H9 (cell line): Measurements from ENCODE around the gene TIAM2. TPM values are rescaled to one million over a fixed set of nuclear protein-coding genes. Genes with fewer than 3 reads are reported as not detected.

Source experiments
- DNase-seq: peaks from one replicate; pipeline ENCODE4 v3.0.0-alpha.2; 2017
- H2AFZ ChIP-seq: one replicate; pipeline ENCODE4 v1.6.1; 2013; ENCODE audit warnings: mild to moderate bottlenecking, low read length, control low read depth, moderate library complexity
- H2AK5ac ChIP-seq: 2 replicates; pipeline ENCODE4 v1.6.1; 2013; ENCODE audit warnings: low read length, control low read depth, mixed read lengths; ENCODE audit not compliant: insufficient read length
- H2BK120ac ChIP-seq: one replicate; pipeline ENCODE4 v1.6.1; 2013; ENCODE audit warnings: low read depth, mild to moderate bottlenecking, low read length, control low read depth, inconsistent platforms; ENCODE audit not compliant: poor library complexity, severe bottlenecking
- H2BK12ac ChIP-seq: 2 replicates; pipeline ENCODE4 v1.6.1; 2013; ENCODE audit warnings: low read length, control low read depth, mixed read lengths, low read depth; ENCODE audit not compliant: insufficient read length
- H2BK15ac ChIP-seq: 2 replicates; pipeline ENCODE4 v1.6.1; 2013; ENCODE audit warnings: low read depth, low read length, control low read depth
- H2BK20ac ChIP-seq: one replicate; pipeline ENCODE4 v1.6.1; 2013; ENCODE audit warnings: low read depth, mild to moderate bottlenecking, low read length, control low read depth, inconsistent platforms; ENCODE audit not compliant: poor library complexity, severe bottlenecking
- H2BK5ac ChIP-seq: 2 replicates; pipeline ENCODE4 v1.6.1; 2013; ENCODE audit warnings: low read length, control low read depth, mixed read lengths; ENCODE audit not compliant: insufficient read length
- H3K14ac ChIP-seq: 2 replicates; pipeline ENCODE4 v1.6.1; 2013; ENCODE audit warnings: low read length, control low read depth; ENCODE audit not compliant: insufficient read depth
- H3K18ac ChIP-seq: 2 replicates; pipeline ENCODE4 v1.6.1; 2013; ENCODE audit warnings: low read depth, mild to moderate bottlenecking, mixed read lengths, low read length, control low read depth; ENCODE audit not compliant: insufficient read length
- H3K23ac ChIP-seq: 2 replicates; pipeline ENCODE4 v1.6.1; 2013; ENCODE audit warnings: low read length, control low read depth, mixed read lengths, low read depth; ENCODE audit not compliant: insufficient read length
- H3K23me2 ChIP-seq: 2 replicates; pipeline ENCODE4 v1.6.1; 2013; ENCODE audit warnings: low read depth, mild to moderate bottlenecking, mixed read lengths, low read length, control low read depth; ENCODE audit not compliant: insufficient read length, poor library complexity, severe bottlenecking
- H3K27ac ChIP-seq: 2 replicates; pipeline ENCODE4 v1.5.1; 2013; ENCODE audit warnings: low read length, control low read depth, mixed read lengths, low read depth; ENCODE audit not compliant: insufficient read length
- H3K27me3 ChIP-seq: 2 replicates; pipeline ENCODE4 v1.6.1; 2013; ENCODE audit warnings: low read length, control low read depth, inconsistent platforms; ENCODE audit not compliant: insufficient read depth
- H3K4ac ChIP-seq: 2 replicates; pipeline ENCODE4 v1.6.1; 2013; ENCODE audit warnings: low read depth, mild to moderate bottlenecking, control low read depth, inconsistent platforms, low read length, moderate library complexity
- H3K4me1 ChIP-seq: 2 replicates; pipeline ENCODE4 v1.6.1; 2013; ENCODE audit warnings: low read length, control low read depth, inconsistent platforms; ENCODE audit not compliant: insufficient read depth
- H3K4me2 ChIP-seq: 2 replicates; pipeline ENCODE4 v1.6.1; 2013; ENCODE audit warnings: low read length, control low read depth, mixed read lengths; ENCODE audit not compliant: insufficient read length, insufficient read depth
- H3K56ac ChIP-seq: 2 replicates; pipeline ENCODE4 v1.6.1; 2013; ENCODE audit warnings: low read depth, mild to moderate bottlenecking, mixed read lengths, low read length, control low read depth; ENCODE audit not compliant: insufficient read length
- H3K79me1 ChIP-seq: 2 replicates; pipeline ENCODE4 v1.6.1; 2013; ENCODE audit warnings: low read depth, mild to moderate bottlenecking, moderate library complexity, low read length, control low read depth, inconsistent platforms; ENCODE audit not compliant: insufficient read depth, poor library complexity, severe bottlenecking
- H3K79me2 ChIP-seq: 2 replicates; pipeline ENCODE4 v1.6.1; 2013; ENCODE audit warnings: low read length, control low read depth, inconsistent platforms; ENCODE audit not compliant: insufficient read depth
- H3K9ac ChIP-seq: 2 replicates; pipeline ENCODE4 v1.6.1; 2013; ENCODE audit warnings: low read length, control low read depth, mixed read lengths; ENCODE audit not compliant: insufficient read length; ENCODE audit errors: extremely low read depth
- H3K9me3 ChIP-seq: one replicate; pipeline ENCODE4 v1.6.1; 2013; ENCODE audit warnings: low read depth, low read length, inconsistent platforms; ENCODE audit not compliant: control insufficient read depth
- H3T11ph ChIP-seq: one replicate; pipeline ENCODE4 v1.6.1; 2013; ENCODE audit warnings: mild to moderate bottlenecking, low read length, control low read depth, inconsistent platforms
- H4K20me1 ChIP-seq: one replicate; pipeline ENCODE4 v1.6.1; 2013; ENCODE audit not compliant: control insufficient read depth, insufficient read length, insufficient read depth
- H4K5ac ChIP-seq: 2 replicates; pipeline ENCODE4 v1.6.1; 2013; ENCODE audit warnings: low read depth, mild to moderate bottlenecking, mixed read lengths, low read length, control low read depth; ENCODE audit not compliant: insufficient read length
- H4K8ac ChIP-seq: replicated peaks from 2 replicates; pipeline ENCODE4 v1.6.1; 2013; ENCODE audit warnings: low read length, control low read depth, mixed read lengths, low read depth; ENCODE audit not compliant: insufficient read length
- H4K91ac ChIP-seq: 2 replicates; pipeline ENCODE4 v1.6.1; 2013; ENCODE audit warnings: low read depth, mild to moderate bottlenecking, moderate library complexity, mixed read lengths, low read length, control low read depth; ENCODE audit not compliant: insufficient read length
- H3K27ac Mint-ChIP-seq, 3 experiments: 2 replicates in 2 of 3; 3 replicates in 1 of 3; pipeline ENCODE4 v1.8.0; 2020 to 2021; ENCODE audit warnings: mixed read lengths in 3 of 3, mild to moderate bottlenecking in 1 of 3, moderate library complexity in 1 of 3
- H3K27me3 Mint-ChIP-seq: 2 replicates; pipeline ENCODE4 v1.8.0; 2021; ENCODE audit warnings: low read depth, mild to moderate bottlenecking, moderate library complexity, mixed read lengths
- H3K36me3 Mint-ChIP-seq, 3 experiments: 2 replicates in 2 of 3; 3 replicates in 1 of 3; pipeline ENCODE4 v1.8.0; 2020 to 2021; ENCODE audit warnings: low read depth in 3 of 3, mixed read lengths in 3 of 3; ENCODE audit not compliant: insufficient read depth in 1 of 3
- H3K4me1 Mint-ChIP-seq, 2 experiments: 2 replicates each; pipeline ENCODE4 v1.8.0; 2020; ENCODE audit warnings: mixed read lengths in 2 of 2
- H3K4me3 Mint-ChIP-seq, 2 experiments: 2 replicates in 1 of 2; 3 replicates in 1 of 2; pipeline ENCODE4 v1.8.0; 2020 to 2021; ENCODE audit warnings: mild to moderate bottlenecking in 2 of 2, mixed read lengths in 2 of 2, moderate library complexity in 1 of 2
- H3K9me3 Mint-ChIP-seq, 2 experiments: 2 replicates in 1 of 2; 3 replicates in 1 of 2; pipeline ENCODE4 v1.8.0; 2020; ENCODE audit warnings: mild to moderate bottlenecking in 2 of 2, mixed read lengths in 2 of 2, moderate library complexity in 1 of 2
- CTCF ChIP-seq: fragments of 200-600 bp; sonication (generic); conservative IDR thresholded peaks from 3 replicates; pipeline ENCODE4 v1.8.0; 2021; ENCODE audit warnings: antibody characterized with exemption, mild to moderate bottlenecking
- WGBS: extraction: QIAGEN DNeasy Blood & Tissue Kit; methylation state at CpG from one replicate; pipeline ENCODE4 v1.1.7; 2013; ENCODE audit warnings: missing lambda C conversion rate, low lambda C conversion rate, mixed read lengths; ENCODE audit not compliant: insufficient read length; ENCODE audit errors: extremely low coverage; 5-methylcytosine and 5-hydroxymethylcytosine counted together
- total RNA-seq: library from RNA; stranded (reverse); gene quantifications from 2 replicates; pipeline ENCODE4 v1.2.1, GENCODE V29; 2021

Gene TIAM2
- total RNA-seq, 1 experiment from 2014 or later = 6.3 TPM

- H2BK120ac ChIP-seq = no peak overlapping the region
- no peak overlapping the region for H3K9ac ChIP-seq
- no peak overlapping the region for H3K27ac ChIP-seq
- no peaks in the 10 kb centered on the region for H3K4me1 ChIP-seq
- H2BK5ac ChIP-seq = no peak overlapping the region
- H3K27ac Mint-ChIP-seq = no peak overlapping the region
- peaks cover under 1 to 14% (median 1%) of the 10 kb centered on the region in 3 experiments; a peak in 4 of 7 replicates for H3K36me3 Mint-ChIP-seq
- no peak for TF ChIP-seq CTCF
- H3K14ac ChIP-seq = no peak overlapping the region
- no peak overlapping the region for H2AK5ac ChIP-seq
- H3K79me1 ChIP-seq = no peaks in the 10 kb centered on the region
- WGBS = no CpG with 5 or more reads among the region's 2 CpGs
- no peaks in the 10 kb centered on the region for H3K79me2 ChIP-seq
- no peak overlapping the region for H2BK20ac ChIP-seq
- DNase-seq = no peak
- no peaks in the 10 kb centered on the region; a peak in 1 of 5 replicates for H3K9me3 Mint-ChIP-seq
- H3K23ac ChIP-seq = no peak overlapping the region
- H4K91ac ChIP-seq = no peak overlapping the region
- no peak overlapping the region for H2AFZ ChIP-seq
- H4K5ac ChIP-seq = no peak overlapping the region
- H3K4me1 Mint-ChIP-seq = peaks cover 0 to 6% of the 10 kb centered on the region in 2 experiments
- H3K56ac ChIP-seq = no peak overlapping the region
- no peaks in the 10 kb centered on the region for H3K27me3 Mint-ChIP-seq
- no peak overlapping the region for H3K4ac ChIP-seq
- H2BK12ac ChIP-seq = no peak overlapping the region
- H3K23me2 ChIP-seq = no peaks in the 10 kb centered on the region
- H2BK15ac ChIP-seq = no peak overlapping the region
- H3T11ph ChIP-seq = no peak overlapping the region
- no peaks in the 10 kb centered on the region for H4K20me1 ChIP-seq
- no peak overlapping the region for H3K4me3 Mint-ChIP-seq
- H3K27me3 ChIP-seq = no peaks in the 10 kb centered on the region
- H4K8ac ChIP-seq = no peak overlapping the region
- no peak overlapping the region for H3K18ac ChIP-seq
- no peaks in the 10 kb centered on the region for H3K9me3 ChIP-seq
- no peak overlapping the region for H3K4me2 ChIP-seq
These were observed 201.8 kb downstream of the TIAM2 start for GRCh38 chr6:155196911-155197310.
